C4-2B (cell line): ENCODE measurements around the gene RNASEH2A.

Experiments used
- ZFX ChIP-seq: fragments of 450-650 bp; IDR thresholded peaks from 2 replicates; pipeline ENCODE4 v1.6.1; 2017
- TF ChIP-seq, protein P1 (sequence below): fragments of 450-650 bp; conservative IDR thresholded peaks from 2 replicates; pipeline ENCODE4 v1.5.1; 2017; ENCODE audit warnings: mild to moderate bottlenecking

GRCh38 chr19:12815088-12815487, 8.7 kb downstream of the RNASEH2A start:
- TF ChIP-seq, protein P1, sequence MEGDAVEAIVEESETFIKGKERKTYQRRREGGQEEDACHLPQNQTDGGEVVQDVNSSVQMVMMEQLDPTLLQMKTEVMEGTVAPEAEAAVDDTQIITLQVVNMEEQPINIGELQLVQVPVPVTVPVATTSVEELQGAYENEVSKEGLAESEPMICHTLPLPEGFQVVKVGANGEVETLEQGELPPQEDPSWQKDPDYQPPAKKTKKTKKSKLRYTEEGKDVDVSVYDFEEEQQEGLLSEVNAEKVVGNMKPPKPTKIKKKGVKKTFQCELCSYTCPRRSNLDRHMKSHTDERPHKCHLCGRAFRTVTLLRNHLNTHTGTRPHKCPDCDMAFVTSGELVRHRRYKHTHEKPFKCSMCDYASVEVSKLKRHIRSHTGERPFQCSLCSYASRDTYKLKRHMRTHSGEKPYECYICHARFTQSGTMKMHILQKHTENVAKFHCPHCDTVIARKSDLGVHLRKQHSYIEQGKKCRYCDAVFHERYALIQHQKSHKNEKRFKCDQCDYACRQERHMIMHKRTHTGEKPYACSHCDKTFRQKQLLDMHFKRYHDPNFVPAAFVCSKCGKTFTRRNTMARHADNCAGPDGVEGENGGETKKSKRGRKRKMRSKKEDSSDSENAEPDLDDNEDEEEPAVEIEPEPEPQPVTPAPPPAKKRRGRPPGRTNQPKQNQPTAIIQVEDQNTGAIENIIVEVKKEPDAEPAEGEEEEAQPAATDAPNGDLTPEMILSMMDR: no peak
- TF ChIP-seq ZFX: no peak
